ENCODE measurements around the gene ARL8A. TPM values are rescaled to one million over a fixed set of nuclear protein-coding genes. Genes with fewer than 3 reads are reported as not detected.
A peak's percentile ranks its signal among the peaks of the same experiment; 100 is the strongest.
"Not testable (repeated sequence)": the region's sequence is repeated elsewhere in the genome, so short reads cannot be mapped to it uniquely, and the experiment has no call there.

The ARL8A gene
- total RNA-seq, 2 donors from 2014 or later, result 30.3 to 57.0 TPM

- Histone ChIP-seq H3K9me3 (no peaks in the 10 kb centered on the region), H3K36me3 (no peaks in the 10 kb centered on the region), H3K4me3 (no peak overlapping the region), H3K27ac (peak overlapping the region; percentile 55), H3K27me3 (no peaks in the 10 kb centered on the region), H3K9ac (ENCODE audit: low read depth in 2 of 2, low read length in 2 of 2) (peak overlapping the region in 1 of 2 donors; percentile 80), H3K4me1 (peaks cover 12% of the 10 kb centered on the region)
- no peak for DNase-seq
- TF ChIP-seq, protein P1, sequence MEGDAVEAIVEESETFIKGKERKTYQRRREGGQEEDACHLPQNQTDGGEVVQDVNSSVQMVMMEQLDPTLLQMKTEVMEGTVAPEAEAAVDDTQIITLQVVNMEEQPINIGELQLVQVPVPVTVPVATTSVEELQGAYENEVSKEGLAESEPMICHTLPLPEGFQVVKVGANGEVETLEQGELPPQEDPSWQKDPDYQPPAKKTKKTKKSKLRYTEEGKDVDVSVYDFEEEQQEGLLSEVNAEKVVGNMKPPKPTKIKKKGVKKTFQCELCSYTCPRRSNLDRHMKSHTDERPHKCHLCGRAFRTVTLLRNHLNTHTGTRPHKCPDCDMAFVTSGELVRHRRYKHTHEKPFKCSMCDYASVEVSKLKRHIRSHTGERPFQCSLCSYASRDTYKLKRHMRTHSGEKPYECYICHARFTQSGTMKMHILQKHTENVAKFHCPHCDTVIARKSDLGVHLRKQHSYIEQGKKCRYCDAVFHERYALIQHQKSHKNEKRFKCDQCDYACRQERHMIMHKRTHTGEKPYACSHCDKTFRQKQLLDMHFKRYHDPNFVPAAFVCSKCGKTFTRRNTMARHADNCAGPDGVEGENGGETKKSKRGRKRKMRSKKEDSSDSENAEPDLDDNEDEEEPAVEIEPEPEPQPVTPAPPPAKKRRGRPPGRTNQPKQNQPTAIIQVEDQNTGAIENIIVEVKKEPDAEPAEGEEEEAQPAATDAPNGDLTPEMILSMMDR (IDR thresholded peaks at IDR 0.05), result no peak
- intact Hi-C loops (cut with DNase I), result no loop called here
These were observed 30.7 kb downstream of the ARL8A start for GRCh38 chr1:202113690-202114300.

- intact Hi-C loops (cut with DNase I), result no loop called here
- Histone ChIP-seq H3K9me3 (no peaks in the 10 kb centered on the region), H3K36me3 (no peaks in the 10 kb centered on the region), H3K27ac (peak overlapping the region; percentile 55), H3K27me3 (no peaks in the 10 kb centered on the region), H3K9ac (ENCODE audit: low read depth in 2 of 2, low read length in 2 of 2) (peak overlapping the region in 1 of 2 donors; percentile 80), H3K4me1 (peaks cover 12% of the 10 kb centered on the region), H3K4me3 (no peak overlapping the region)
- DNase-seq, result peak; percentile 73
- TF ChIP-seq, protein P1 (IDR thresholded peaks at IDR 0.05), result no peak
These were observed 31.5 kb downstream of the ARL8A start for GRCh38 chr1:202112859-202113689.

DNA sequence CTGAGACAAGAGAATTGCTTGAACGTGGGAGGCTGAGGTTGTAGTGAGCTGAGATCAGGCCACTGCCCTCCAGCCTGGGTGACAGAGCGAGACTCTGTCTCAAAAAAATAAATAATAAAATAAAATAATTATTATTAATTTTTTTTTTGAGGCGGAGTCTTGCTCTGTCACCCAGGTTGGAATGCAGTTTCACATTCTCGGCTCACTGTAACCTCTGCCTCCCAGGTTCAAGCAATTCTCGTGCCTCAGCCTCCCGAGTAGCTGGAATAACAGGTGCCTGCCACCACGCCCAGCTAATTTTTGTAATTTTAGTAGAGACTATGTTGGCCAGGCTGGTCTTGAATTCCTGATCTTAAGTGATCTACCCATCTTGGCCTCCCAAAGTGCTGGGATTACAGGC lies 32.9 kb downstream of the ARL8A start:
- H3K36me3 ChIP-seq; H3K27ac ChIP-seq; H3K4me3 ChIP-seq; DNase-seq; H3K27me3 ChIP-seq; intact Hi-C loops (cut with DNase I); H3K9ac ChIP-seq (ENCODE audit: low read depth in 2 of 2, low read length in 2 of 2); H3K9me3 ChIP-seq: not testable (repeated sequence)
- H3K4me1 ChIP-seq, result peaks cover 17% of the 10 kb centered on the region

- no peak overlapping the region for H3K27ac ChIP-seq
- intact Hi-C loops (cut with DNase I), result no loop called here
- peaks cover 17% of the 10 kb centered on the region for H3K4me1 ChIP-seq
- no peak for DNase-seq
- TF ChIP-seq, protein P1 (IDR thresholded peaks at IDR 0.05), result no peak
- no peaks in the 10 kb centered on the region for H3K9me3 ChIP-seq
- no peaks in the 10 kb centered on the region for H3K27me3 ChIP-seq
- no peak overlapping the region for H3K4me3 ChIP-seq
- no peak overlapping the region for H3K9ac ChIP-seq (ENCODE audit: low read depth in 2 of 2, low read length in 2 of 2)
- H3K36me3 ChIP-seq, result no peaks in the 10 kb centered on the region
These were observed 33.6 kb downstream of the ARL8A start for GRCh38 chr1:202110977-202111376.

GRCh38 chr1:202107801-202108731 lies 36.5 kb downstream of the ARL8A start:
- Histone ChIP-seq H3K9ac (ENCODE audit: low read depth in 2 of 2, low read length in 2 of 2) (peak overlapping the region; percentile 82 to 98), H3K4me3 (no peak overlapping the region), H3K27me3 (no peaks in the 10 kb centered on the region), H3K9me3 (no peaks in the 10 kb centered on the region), H3K27ac (peak overlapping the region; percentile 97), H3K36me3 (no peaks in the 10 kb centered on the region), H3K4me1 (peaks cover 15% of the 10 kb centered on the region)
- intact Hi-C loops (cut with DNase I), result loop anchor here (5.0 kb wide), 1 partner anchor 96 kb away; the partner anchor contains the start of gene ELF3
- TF ChIP-seq, protein P1 (IDR thresholded peaks at IDR 0.05), result no peak
- peak; percentile 94 for DNase-seq
